Kasumi-1 (cell line): ENCODE measurements around the gene TBX5.
"Not testable (repeated sequence)": the region's sequence is repeated elsewhere in the genome, so short reads cannot be mapped to it uniquely, and the experiment has no call there.

Experiments used
- DNase-seq, 2 experiments: peaks; one replicate each; lab custom pipeline; 2025; lab: John Stamatoyannopoulos, UW

The TBX5 gene

GRCh38 chr12:114384739-114385138 lies 21.2 kb downstream of the TBX5 start:
- no peak for DNase-seq

GRCh38 chr12:114381177-114381576 lies 24.8 kb downstream of the TBX5 start:
- no peak for DNase-seq

- DNase-seq = no peak
Measured at GRCh38 chr12:114371733-114372132, 34.2 kb downstream of the TBX5 start.

- no peak for DNase-seq
Measured at GRCh38 chr12:114371250-114371649, 34.7 kb downstream of the TBX5 start.

- no peak for DNase-seq
Measured at GRCh38 chr12:114368685-114369452, 37.1 kb downstream of the TBX5 start.

- DNase-seq = no peak
Measured at GRCh38 chr12:114361992-114362391, 44.0 kb downstream of the TBX5 start.

GRCh38 chr12:114361545-114361944 lies 44.4 kb downstream of the TBX5 start:
- no peak for DNase-seq

- no peak for DNase-seq
Measured at GRCh38 chr12:114360485-114360884, 45.5 kb downstream of the TBX5 start.

GRCh38 chr12:114355389-114356088 lies 50.4 kb downstream of the TBX5 start:
- no peak for DNase-seq

- DNase-seq = not testable (repeated sequence)
Measured at GRCh38 chr12:114349239-114349638, 56.7 kb downstream of the TBX5 start.

- no peak for DNase-seq
Measured at GRCh38 chr12:114347861-114348260, 58.1 kb downstream of the TBX5 start.

- no peak for DNase-seq
Measured at GRCh38 chr12:114344831-114345230, 61.1 kb downstream of the TBX5 start.

- DNase-seq = no peak
Measured at GRCh38 chr12:114344303-114344663, 61.7 kb downstream of the TBX5 start.

- no peak for DNase-seq
Measured at GRCh38 chr12:114343585-114344302, 62.2 kb downstream of the TBX5 start.

- DNase-seq = no peak
Measured at GRCh38 chr12:114342656-114343055, 63.3 kb downstream of the TBX5 start.

GRCh38 chr12:114341635-114342034 lies 64.3 kb downstream of the TBX5 start:
- no peak for DNase-seq

GRCh38 chr12:114340231-114340630 lies 65.7 kb downstream of the TBX5 start:
- no peak for DNase-seq

- no peak for DNase-seq
Measured at GRCh38 chr12:114339626-114340025, 66.3 kb downstream of the TBX5 start.

GRCh38 chr12:114335607-114336006 lies 70.3 kb downstream of the TBX5 start:
- no peak for DNase-seq

- DNase-seq = no peak
Measured at GRCh38 chr12:114334395-114334794, 71.5 kb downstream of the TBX5 start.

- no peak for DNase-seq
Measured at GRCh38 chr12:114328292-114328691, 77.7 kb downstream of the TBX5 start.

- DNase-seq = no peak
Measured at GRCh38 chr12:114327765-114328164, 78.2 kb downstream of the TBX5 start.

- no peak for DNase-seq
Measured at GRCh38 chr12:114321524-114321923, 84.4 kb downstream of the TBX5 start.
